ENCODE results near the gene ARSG.
"Not testable (repeated sequence)": the region's sequence is repeated elsewhere in the genome, so short reads cannot be mapped to it uniquely, and the experiment has no call there.

ARSG gene

GRCh38 chr17:68281965-68282364 lies 9.3 kb upstream of the ARSG start:
- DNase-seq, result not testable (repeated sequence)

DNA sequence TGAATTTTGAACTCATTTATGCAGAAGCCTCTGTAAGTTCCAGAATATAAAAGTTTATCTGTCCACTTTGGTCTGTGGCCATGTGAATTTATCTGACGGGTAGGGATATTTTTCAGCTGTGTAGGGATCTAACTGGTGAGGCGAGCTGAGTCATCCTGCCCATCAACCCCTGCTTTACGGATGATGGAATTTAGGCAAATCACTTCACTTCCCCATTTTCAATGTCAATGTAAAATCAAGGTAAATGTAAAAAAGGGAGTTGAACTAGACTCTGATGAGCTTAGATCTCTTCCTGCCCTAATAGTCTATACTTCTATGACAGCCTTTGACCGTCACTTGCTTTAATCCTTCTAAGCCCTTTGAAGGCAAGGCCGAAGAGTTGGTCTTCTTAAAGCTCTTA lies 2.9 kb upstream of the ARSG start:
- DNase-seq, result peak; percentile 90

GRCh38 chr17:68288804-68289203 lies 2.5 kb upstream of the ARSG start:
- DNase-seq, result peak; percentile 82

DNA sequence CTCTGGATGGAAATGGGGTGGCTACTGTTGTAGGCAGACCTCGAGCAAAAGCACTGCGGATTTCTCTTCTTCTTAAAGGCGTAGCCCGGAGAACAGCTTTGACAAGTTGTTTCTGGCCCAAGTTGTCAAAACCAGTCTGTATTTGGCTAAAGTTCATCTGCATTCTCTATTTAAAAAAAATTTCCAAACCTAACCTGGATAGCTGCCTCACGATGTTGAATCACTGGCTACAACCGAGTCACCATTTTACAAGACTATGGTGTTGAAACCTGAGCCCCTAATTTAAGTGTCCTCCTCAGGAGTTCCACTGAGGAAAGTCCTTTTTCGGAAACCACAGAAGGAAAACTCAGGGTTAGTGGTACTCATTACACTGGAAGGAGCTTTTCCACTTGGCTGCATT lies 1.8 kb upstream of the ARSG start:
- DNase-seq, result no peak

DNA sequence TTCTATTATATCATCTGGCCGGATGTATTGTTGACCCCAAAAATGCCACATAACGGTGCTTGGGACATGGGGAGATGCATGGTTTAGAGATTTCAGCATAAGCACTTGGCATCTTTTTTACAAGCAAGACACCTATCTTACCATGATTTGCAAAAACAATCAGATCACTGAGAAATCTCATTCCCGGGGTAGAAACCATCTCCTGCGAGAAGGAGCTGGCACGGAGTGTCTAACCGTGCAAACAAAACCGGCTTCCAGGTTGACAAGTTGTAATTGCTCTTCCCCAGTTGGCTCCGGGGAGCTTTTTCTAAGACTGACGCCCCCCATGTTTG lies 1.4 kb upstream of the ARSG start:
- DNase-seq, result no peak

GRCh38 chr17:68290268-68290954 lies 884 bp upstream of the ARSG start:
- DNase-seq, result peak; percentile 55

- peak; percentile 94 for DNase-seq
These were observed 767 bp downstream of the ARSG start for GRCh38 chr17:68291836-68292688.

DNA sequence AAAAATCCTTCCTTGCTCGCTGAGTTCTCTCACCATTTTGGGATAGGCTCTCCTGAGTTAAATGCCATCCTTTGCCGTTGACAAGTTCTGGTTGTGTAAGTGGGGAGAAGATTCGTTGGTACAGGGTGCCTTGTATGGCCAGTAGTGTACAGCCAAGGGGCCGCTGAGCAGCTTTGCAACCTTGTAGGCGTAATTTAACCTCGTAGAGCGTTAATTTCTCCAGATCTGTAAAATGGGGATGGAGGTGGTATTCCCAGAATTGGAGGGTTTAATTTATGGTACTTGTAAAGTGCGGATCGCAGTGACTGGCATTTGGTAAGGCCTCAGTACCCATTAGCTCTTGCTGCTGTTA lies 1.4 kb downstream of the ARSG start:
- no peak for DNase-seq

DNA sequence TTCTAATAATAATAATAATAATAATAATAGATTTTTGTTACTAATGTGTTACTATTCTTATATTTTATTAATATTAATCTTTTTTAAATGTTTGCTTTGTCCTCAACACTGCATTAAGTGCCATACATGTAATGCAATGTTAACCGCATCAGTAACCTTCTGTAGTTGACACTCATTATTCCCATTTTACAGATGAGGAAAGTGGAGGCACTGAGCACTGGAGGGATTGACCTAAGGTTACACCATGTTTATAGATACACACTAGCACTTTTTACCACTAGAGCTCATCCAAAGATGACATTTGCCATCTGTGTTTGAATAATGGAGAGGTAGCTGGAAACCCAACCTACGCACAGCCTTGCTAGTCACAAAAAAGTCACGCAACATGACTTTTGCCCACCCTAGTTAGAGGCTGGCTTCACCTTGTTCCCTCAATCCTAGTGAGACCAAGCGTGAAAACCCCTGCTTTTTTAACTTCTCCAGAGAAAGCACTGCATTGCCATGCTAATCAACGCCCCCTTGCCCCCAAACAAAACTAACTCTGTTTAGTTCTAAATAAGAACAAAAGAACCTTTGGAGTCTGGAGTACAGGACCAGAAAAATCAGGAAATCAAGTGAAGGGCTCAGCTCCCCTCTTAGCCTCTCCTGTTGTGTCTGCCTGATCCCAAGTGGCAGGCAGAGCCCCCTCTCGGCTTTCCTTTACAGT lies 2.3 kb downstream of the ARSG start:
- no peak for DNase-seq

- DNase-seq, result no peak
These were observed 2.9 kb downstream of the ARSG start for GRCh38 chr17:68294196-68294555.

GRCh38 chr17:68294617-68295016 lies 3.3 kb downstream of the ARSG start:
- DNase-seq, result no peak

GRCh38 chr17:68295086-68295485 lies 3.8 kb downstream of the ARSG start:
- no peak for DNase-seq

GRCh38 chr17:68296217-68297191 lies 5.2 kb downstream of the ARSG start:
- DNase-seq, result no peak

GRCh38 chr17:68297195-68297594 lies 5.9 kb downstream of the ARSG start:
- peak; percentile 80 for DNase-seq

- DNase-seq, result no peak
These were observed 7.3 kb downstream of the ARSG start for GRCh38 chr17:68298601-68299000.

GRCh38 chr17:68299817-68300216 lies 8.5 kb downstream of the ARSG start:
- DNase-seq, result no peak

DNA sequence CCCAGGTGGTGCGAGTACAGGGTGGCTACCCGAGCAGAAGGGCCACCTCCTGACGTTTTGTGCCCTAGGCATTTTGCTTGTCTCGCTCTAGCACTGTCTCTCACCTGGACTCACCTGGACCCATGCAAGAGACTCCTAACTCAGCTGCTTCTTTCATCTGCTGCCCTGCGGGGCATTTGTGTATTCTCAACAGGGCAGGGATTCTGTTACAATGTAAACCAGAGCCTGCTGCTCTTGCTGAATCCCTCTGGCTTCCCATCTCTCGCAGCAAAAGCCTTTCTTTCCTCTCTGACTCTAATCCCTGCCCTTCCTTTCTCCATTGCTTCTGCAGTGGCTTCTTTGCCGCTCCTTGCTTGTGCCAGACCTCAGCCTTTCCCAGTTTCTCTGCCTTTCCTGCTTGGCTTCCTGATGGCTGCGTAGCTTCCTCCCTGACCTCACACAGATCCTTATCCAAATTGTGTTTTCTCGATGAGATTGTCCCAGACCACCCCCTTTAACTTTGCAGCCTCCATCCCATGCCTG lies 10.2 kb downstream of the ARSG start:
- DNase-seq, result no peak

DNA sequence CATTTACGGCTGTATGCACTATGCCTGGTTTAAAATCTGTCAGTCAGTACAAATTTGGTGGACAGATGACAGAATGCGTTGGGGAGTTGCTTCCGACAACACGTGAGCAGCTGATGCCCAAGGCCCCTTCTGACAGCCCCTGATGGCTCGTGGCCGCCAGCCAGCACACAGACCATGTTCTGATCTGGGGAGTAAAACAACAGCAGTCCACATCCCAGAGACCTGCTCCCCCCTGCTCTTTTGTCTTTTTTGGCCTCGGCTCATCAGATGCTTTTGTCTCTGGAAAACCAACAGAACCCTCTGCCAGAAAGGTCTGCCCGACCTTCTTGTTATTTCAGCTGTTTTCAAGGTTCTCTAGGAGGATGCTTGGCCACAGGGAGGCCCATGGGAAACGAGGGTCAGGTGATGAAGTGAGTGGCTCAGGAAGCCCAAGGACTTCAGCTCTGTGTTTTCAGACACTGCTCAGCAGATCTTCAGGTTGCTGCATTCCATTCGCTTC lies 10.8 kb downstream of the ARSG start:
- no peak for DNase-seq

DNA sequence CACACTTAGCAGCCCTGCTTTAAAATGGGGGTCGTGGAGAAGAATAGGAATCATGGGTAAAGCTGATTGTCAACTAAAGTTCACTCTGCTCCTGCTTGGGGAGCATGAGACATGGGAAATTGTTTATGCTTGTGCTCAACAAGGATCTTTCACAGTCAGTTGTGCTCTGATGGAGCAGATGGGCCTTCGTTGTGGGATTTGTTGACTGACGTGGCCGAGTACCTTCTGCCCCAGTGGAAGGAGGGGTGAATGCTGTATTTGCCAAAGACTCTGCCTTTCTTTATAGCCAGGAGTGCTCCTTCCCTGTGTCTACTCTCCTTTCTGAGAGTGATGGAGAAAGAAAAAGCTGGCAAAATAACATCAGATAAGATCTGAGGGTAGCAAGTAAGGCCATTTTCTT lies 11.4 kb downstream of the ARSG start:
- DNase-seq, result no peak

- DNase-seq, result no peak
These were observed 13.4 kb downstream of the ARSG start for GRCh38 chr17:68304706-68305105.

DNA sequence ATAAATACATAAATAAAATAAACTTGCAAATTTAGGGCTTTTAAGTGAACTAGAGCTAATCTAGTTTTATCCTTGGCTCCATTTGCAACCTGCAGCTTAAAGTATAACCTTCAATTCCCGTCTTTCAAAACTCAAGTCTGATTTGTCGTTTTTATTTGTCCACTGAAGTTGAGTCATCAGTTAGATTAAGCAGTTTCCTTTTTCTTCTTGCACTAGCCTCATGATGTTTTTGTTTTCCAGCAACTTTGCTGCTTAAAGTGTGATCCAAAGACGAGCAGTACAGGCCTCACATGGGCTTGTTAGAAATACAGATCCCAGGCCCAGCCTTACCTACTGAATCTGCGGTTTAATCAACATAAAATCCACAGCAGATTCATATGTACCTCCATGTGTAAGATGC lies 13.8 kb downstream of the ARSG start:
- DNase-seq, result peak; percentile 76

DNA sequence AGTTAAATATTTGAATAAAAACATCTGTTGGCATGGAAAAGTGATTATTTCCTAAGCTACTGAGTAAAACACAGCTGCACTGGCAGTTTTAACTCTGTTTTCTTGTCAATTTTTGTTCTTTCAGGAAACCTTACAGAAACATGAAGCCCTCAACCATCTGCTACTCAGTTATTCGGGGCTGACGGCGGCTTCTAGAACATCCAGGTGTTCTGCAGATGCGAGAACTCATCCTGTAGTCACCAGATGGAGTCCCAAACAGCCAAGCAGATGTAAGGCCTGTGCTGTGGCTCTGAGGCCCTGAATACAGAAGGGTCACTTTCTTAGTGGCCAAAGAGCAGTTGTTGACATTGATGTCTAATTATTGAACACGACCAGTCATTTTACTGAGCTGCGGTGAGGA lies 15.5 kb downstream of the ARSG start:
- no peak for DNase-seq

Data from inflammatory macrophage treated with lipopolysaccharide for 4 hours (primary cell).